Measurements from ENCODE around the gene IL10RB. TPM values are rescaled to one million over a fixed set of nuclear protein-coding genes. Genes with fewer than 3 reads are reported as not detected.
A peak's percentile ranks its signal among the peaks of the same experiment; 100 is the strongest.
"Not testable (repeated sequence)": the region's sequence is repeated elsewhere in the genome, so short reads cannot be mapped to it uniquely, and the experiment has no call there.

IL10RB gene
- total and polyA plus RNA-seq, 2 of the 8 experiments (the other 6 are each of a cell fraction or from before 2014, with no cell fraction given): 2.7 to 3.2 TPM

GRCh38 chr21:33323610-33324009 is 57.4 kb downstream of the IL10RB start:
- H3K18ac ChIP-seq (ENCODE audit: extremely low read depth, low read length); H3K14ac ChIP-seq (ENCODE audit: insufficient read length); H4K5ac ChIP-seq (ENCODE audit: insufficient read length, low read depth, low read length); H3K9me3 ChIP-seq (ENCODE audit: insufficient read depth in 2 of 2, low read depth in 1 of 2, low read length in 1 of 2); H3K27me3 ChIP-seq (replicated peaks in 1 of 4; ENCODE audit: control insufficient read depth in 3 of 4, extremely low read depth in 1 of 4, insufficient read depth in 3 of 4, low read length in 3 of 4); H2BK15ac ChIP-seq (ENCODE audit: low read length); H2AK5ac ChIP-seq (ENCODE audit: low read depth, low read length); H2BK5ac ChIP-seq (ENCODE audit: low read depth, low read length); H3K79me1 ChIP-seq (ENCODE audit: low read depth, low read length); H3K23ac ChIP-seq (ENCODE audit: insufficient read length); H4K91ac ChIP-seq (replicated peaks; ENCODE audit: insufficient read length, low read length); H3K23me2 ChIP-seq (ENCODE audit: low read depth, low read length); H3K4me1 ChIP-seq (replicated peaks in 1 of 4; ENCODE audit: control insufficient read depth in 3 of 4, insufficient read depth in 4 of 4, low read length in 3 of 4); FAIRE-seq; POLR2A ChIA-PET (ENCODE audit: partially characterized antibody); H2BK12ac ChIP-seq (ENCODE audit: low read depth, low read length); H2BK20ac ChIP-seq (ENCODE audit: low read length); H2AFZ ChIP-seq (ENCODE audit: low read length); DNase-seq (ENCODE audit: low read depth in 1 of 2, low spot score in 2 of 2); CTCF ChIA-PET (ENCODE audit: partially characterized antibody); H3K4ac ChIP-seq (replicated peaks; ENCODE audit: insufficient read length, low read depth, low read length); H3K27ac ChIP-seq (ENCODE audit: low read depth, low read length); H3K36me3 ChIP-seq (ENCODE audit: control insufficient read depth in 2 of 4, insufficient read depth in 4 of 4, low read length in 3 of 4); H4K20me1 ChIP-seq (replicated peaks in 1 of 2; ENCODE audit: control insufficient read depth in 1 of 2, insufficient read depth in 2 of 2, low read length in 2 of 2); H3K56ac ChIP-seq (replicated peaks; ENCODE audit: insufficient read length, low read depth, low read length); H2BK120ac ChIP-seq (replicated peaks; ENCODE audit: low read depth, low read length); H4K8ac ChIP-seq (ENCODE audit: extremely low read depth, insufficient read depth, low read length); H3K9ac ChIP-seq (replicated peaks in 1 of 4; ENCODE audit: extremely low read depth in 1 of 4, low read depth in 3 of 4, low read length in 3 of 4): not testable (repeated sequence)
- Histone ChIP-seq H3K4me3 (ENCODE audit: extremely low read depth in 1 of 4, insufficient read depth in 2 of 4, low read depth in 3 of 4, low read length in 4 of 4) (peak overlapping the region in 2 of 4 experiments; percentile 78 to 83; a peak in 3 of 8 replicates), H3K79me2 (ENCODE audit: control insufficient read depth in 1 of 2, insufficient read depth in 2 of 2, low read length in 2 of 2) (peaks cover 3 to 35% of the 10 kb centered on the region in 2 experiments), H3K4me2 (ENCODE audit: insufficient read depth in 1 of 2, low read depth in 2 of 2, low read length in 2 of 2) (peak overlapping the region; percentile 65 to 93; a peak in 2 of 4 replicates)

All from H1 (cell line).